ENCODE data around the gene PCCA.

The PCCA gene

DNA sequence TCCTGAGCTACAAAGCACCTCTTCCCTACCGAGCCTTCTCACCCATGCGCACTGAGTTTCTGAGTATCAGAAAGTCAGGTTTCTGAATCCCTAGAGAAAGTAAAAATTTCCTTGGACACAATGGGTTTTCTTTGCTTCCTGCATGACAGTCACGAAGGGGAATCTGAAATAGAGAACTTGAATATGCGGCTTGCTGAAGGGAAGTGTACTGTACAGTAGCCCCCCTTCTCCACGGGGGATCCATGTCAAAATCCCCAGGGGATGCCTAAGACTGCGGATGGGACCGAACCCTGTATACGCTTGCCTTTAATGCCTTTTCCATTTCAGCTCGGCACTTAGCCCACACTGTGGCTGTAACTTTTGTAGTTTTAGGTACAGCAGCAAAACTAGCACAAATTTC is 391.8 kb downstream of the PCCA start:
- no peak for DNase-seq (ENCODE audit: extremely low read depth, low read depth)
- no peak for TF ChIP-seq CTCF (IDR thresholded peaks at IDR 0.05; ENCODE audit: low read depth, low read length, missing control alignments)
- H3K4me3 ChIP-seq (replicated peaks; ENCODE audit: low read depth, low read length) = no peak overlapping the region

DNA sequence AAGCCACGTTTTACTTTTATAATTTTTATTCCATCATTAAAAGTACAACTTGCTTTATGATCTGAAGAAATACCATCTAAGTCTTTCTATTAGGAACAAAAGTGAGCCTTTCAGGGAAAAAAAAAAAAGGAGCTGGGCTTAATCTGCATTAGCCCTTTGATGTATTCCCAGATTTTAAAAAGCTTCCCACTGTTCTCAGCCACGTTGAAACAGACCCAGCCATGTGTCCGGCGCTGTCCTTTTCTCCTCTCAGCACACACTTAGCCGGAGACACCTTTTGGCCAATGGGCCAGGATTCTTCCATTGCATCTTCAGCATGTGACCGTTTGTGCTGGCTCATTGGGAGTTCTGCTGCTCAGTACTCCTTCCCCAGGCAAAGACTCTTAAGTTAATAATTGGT is 394.2 kb downstream of the PCCA start:
- no peak for TF ChIP-seq CTCF (IDR thresholded peaks at IDR 0.05; ENCODE audit: low read depth, low read length, missing control alignments)
- no peak overlapping the region for H3K4me3 ChIP-seq (replicated peaks; ENCODE audit: low read depth, low read length)
- DNase-seq (ENCODE audit: extremely low read depth, low read depth) = no peak

DNA sequence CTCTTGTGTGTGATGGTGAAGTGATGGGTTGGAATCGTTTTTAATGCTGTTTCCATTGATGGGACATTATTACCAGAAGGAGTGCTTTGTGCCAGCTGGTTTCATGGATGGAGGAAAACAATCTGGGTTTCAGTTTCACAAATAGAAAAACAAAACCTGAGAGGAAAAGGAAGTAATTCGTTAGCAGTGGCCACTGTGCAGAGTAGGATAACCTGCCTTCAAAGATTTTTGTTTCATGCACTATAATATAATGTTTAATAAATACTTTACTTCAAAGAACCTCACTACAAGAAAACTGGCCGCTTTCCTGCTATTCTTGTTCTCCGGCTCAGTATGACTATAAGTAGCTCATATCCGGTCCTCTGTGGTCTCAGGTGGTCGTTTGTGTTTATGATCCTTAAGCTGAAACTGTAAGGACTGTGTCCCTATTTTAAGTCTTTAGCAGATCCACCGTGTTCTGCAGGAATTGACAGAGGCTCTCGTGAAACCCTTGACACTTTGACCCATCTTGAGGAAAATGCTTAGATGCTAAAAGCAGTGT is 395.0 kb downstream of the PCCA start:
- no peak for TF ChIP-seq CTCF (IDR thresholded peaks at IDR 0.05; ENCODE audit: low read depth, low read length, missing control alignments)
- H3K4me3 ChIP-seq (replicated peaks; ENCODE audit: low read depth, low read length) = no peak overlapping the region
- no peak for DNase-seq (ENCODE audit: extremely low read depth, low read depth)

- DNase-seq (ENCODE audit: extremely low read depth, low read depth) = no peak
- TF ChIP-seq CTCF (IDR thresholded peaks at IDR 0.05; ENCODE audit: low read depth, low read length, missing control alignments) = no peak
- no peak overlapping the region for H3K4me3 ChIP-seq (replicated peaks; ENCODE audit: low read depth, low read length)
Observed at GRCh38 chr13:100484702-100485101, 395.8 kb downstream of the PCCA start.

DNA sequence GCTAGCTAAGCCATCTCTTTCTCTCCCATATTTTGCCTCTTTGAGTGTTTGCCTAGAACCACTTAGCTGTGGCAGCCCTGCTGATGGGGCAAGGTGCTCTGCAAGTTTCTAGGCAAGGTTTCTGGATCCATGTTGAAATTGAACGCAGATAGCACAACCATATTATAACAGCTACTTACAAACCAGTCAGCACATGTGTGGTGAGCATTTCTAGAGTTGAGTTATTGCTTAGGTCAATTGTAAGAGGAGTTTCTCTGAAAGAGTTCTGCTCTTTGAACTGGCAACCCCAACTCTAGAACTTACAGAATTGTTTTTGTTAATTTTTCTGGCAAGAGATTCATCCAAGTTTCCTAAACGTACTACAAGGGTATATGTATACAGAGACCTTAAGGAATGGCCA is 396.4 kb downstream of the PCCA start:
- no peak overlapping the region for H3K4me3 ChIP-seq (replicated peaks; ENCODE audit: low read depth, low read length)
- no peak for DNase-seq (ENCODE audit: extremely low read depth, low read depth)
- TF ChIP-seq CTCF (IDR thresholded peaks at IDR 0.05; ENCODE audit: low read depth, low read length, missing control alignments) = no peak

DNA sequence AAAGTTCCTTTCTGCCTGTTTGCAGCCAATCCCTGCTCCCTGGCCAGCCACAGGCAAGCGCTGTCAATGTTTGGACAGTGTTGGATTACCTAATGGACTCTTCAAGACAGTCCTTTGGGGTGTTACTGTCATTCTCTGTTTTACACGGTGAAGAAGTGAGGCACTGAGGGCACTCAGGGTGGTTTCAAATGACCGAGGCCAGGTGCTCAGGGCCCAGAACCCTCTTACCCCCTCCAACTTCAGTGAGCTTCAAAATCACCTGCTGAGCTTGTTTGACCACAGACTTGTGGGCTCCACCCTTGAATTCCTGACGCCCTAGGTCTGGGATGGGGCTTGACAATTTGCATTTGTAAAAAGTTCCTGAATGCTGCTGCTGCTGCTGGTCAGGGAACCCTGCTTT is 401.8 kb downstream of the PCCA start:
- TF ChIP-seq CTCF (IDR thresholded peaks at IDR 0.05; ENCODE audit: low read depth, low read length, missing control alignments) = no peak
- H3K4me3 ChIP-seq (replicated peaks; ENCODE audit: low read depth, low read length) = no peak overlapping the region
- no peak for DNase-seq (ENCODE audit: extremely low read depth, low read depth)

GRCh38 chr13:100491164-100491842 is 402.4 kb downstream of the PCCA start:
- no peak for TF ChIP-seq CTCF (IDR thresholded peaks at IDR 0.05; ENCODE audit: low read depth, low read length, missing control alignments)
- no peak overlapping the region for H3K4me3 ChIP-seq (replicated peaks; ENCODE audit: low read depth, low read length)
- DNase-seq (ENCODE audit: extremely low read depth, low read depth) = no peak
